H1 (cell line): ENCODE data around the gene AGRP. TPM values are rescaled to one million over a fixed set of nuclear protein-coding genes. Genes with fewer than 3 reads are reported as not detected.
A peak's percentile ranks its signal among the peaks of the same experiment; 100 is the strongest.

Source experiments
- CTCF ChIA-PET: fragments of 300-600 bp; sonication (Branson Sonifier 250); formaldehyde crosslinking; loops from one replicate; lab custom pipeline; 2021; ENCODE audit not compliant: partially characterized antibody; lab: Charles Lee
- POLR2A ChIA-PET: fragments of 300-600 bp; sonication (Branson Sonifier 250); formaldehyde crosslinking; loops from one replicate; lab custom pipeline; 2021; ENCODE audit warnings: inconsistent platforms; ENCODE audit not compliant: partially characterized antibody; lab: Charles Lee
- DNase-seq, 2 experiments: peaks; one replicate each; pipeline versions ENCODE4 v3.0.0 to v3.0.0-alpha.2; 2010 to 2022; ENCODE audit warnings: low spot score in 2 of 2, low read depth in 1 of 2, mixed read lengths in 1 of 2
- FAIRE-seq: peaks from 2 replicates; lab custom pipeline; 2011; peaks lifted over from hg19 to GRCh38; lab: Jason Lieb, UNC
- H2AFZ ChIP-seq: 2 replicates; pipeline ENCODE4 v1.8.1; 2012; ENCODE audit warnings: low read length, inconsistent platforms
- H2AK5ac ChIP-seq: 2 replicates; pipeline ENCODE4 v1.6.1; 2013; ENCODE audit warnings: low read depth, low read length
- H2BK120ac ChIP-seq: replicated peaks from 2 replicates; pipeline ENCODE3; 2013; ENCODE audit warnings: low read depth, low read length, inconsistent platforms
- H2BK12ac ChIP-seq: 2 replicates; pipeline ENCODE4 v1.6.1; 2013; ENCODE audit warnings: low read depth, low read length
- H2BK15ac ChIP-seq: 2 replicates; pipeline ENCODE4 v1.6.1; 2013; ENCODE audit warnings: low read length
- H2BK20ac ChIP-seq: 2 replicates; pipeline ENCODE4 v1.6.1; 2013; ENCODE audit warnings: low read length
- H2BK5ac ChIP-seq: 2 replicates; pipeline ENCODE4 v1.6.1; 2013; ENCODE audit warnings: low read depth, low read length
- H3K14ac ChIP-seq: 2 replicates; pipeline ENCODE4 v1.6.1; 2013; ENCODE audit warnings: inconsistent platforms; ENCODE audit not compliant: insufficient read length
- H3K18ac ChIP-seq: 2 replicates; pipeline ENCODE4 v1.6.1; 2013; ENCODE audit warnings: low read length; ENCODE audit errors: extremely low read depth
- H3K23ac ChIP-seq: 2 replicates; pipeline ENCODE4 v1.6.1; 2013; ENCODE audit warnings: inconsistent platforms; ENCODE audit not compliant: insufficient read length
- H3K23me2 ChIP-seq: 2 replicates; pipeline ENCODE4 v1.6.1; 2013; ENCODE audit warnings: low read depth, low read length
- H3K27ac ChIP-seq: 2 replicates; pipeline ENCODE4 v1.6.1; 2011; ENCODE audit warnings: low read depth, low read length, inconsistent platforms
- H3K27me3 ChIP-seq, 4 experiments: replicated peaks in 1 of 4; 1 replicate in 1 of 4; 2 replicates in 3 of 4; pipeline versions ENCODE4 v1.6.1 to v1.8.1; 2011 to 2013; ENCODE audit warnings: low read length in 3 of 4, mild to moderate bottlenecking in 3 of 4, inconsistent platforms in 2 of 4, mixed read lengths in 2 of 4, moderate library complexity in 1 of 4; ENCODE audit not compliant: control insufficient read depth in 3 of 4, insufficient read depth in 3 of 4; ENCODE audit errors: extremely low read depth in 1 of 4
- H3K36me3 ChIP-seq, 4 experiments: 2 replicates each; pipeline versions ENCODE4 v1.6.1 to v1.8.1; 2011 to 2013; ENCODE audit warnings: mild to moderate bottlenecking in 4 of 4, low read length in 3 of 4, moderate library complexity in 2 of 4, control low read depth in 1 of 4, inconsistent platforms in 1 of 4; ENCODE audit not compliant: insufficient read depth in 4 of 4, control insufficient read depth in 2 of 4
- H3K4ac ChIP-seq: replicated peaks from 2 replicates; pipeline ENCODE3; 2013; ENCODE audit warnings: low read length, low read depth, mixed read lengths, inconsistent platforms; ENCODE audit not compliant: insufficient read length
- H3K4me1 ChIP-seq, 4 experiments: replicated peaks in 1 of 4; 1 replicate in 1 of 4; 2 replicates in 3 of 4; pipeline versions ENCODE4 v1.6.1 to v1.8.1; 2011 to 2013; ENCODE audit warnings: low read length in 3 of 4, inconsistent platforms in 2 of 4, mixed read lengths in 1 of 4; ENCODE audit not compliant: insufficient read depth in 4 of 4, control insufficient read depth in 3 of 4
- H3K4me2 ChIP-seq, 2 experiments: 2 replicates each; pipeline versions ENCODE4 v1.6.1 to v1.8.1; 2011 to 2013; ENCODE audit warnings: low read depth in 2 of 2, low read length in 2 of 2, control low read depth in 1 of 2, inconsistent platforms in 1 of 2, mild to moderate bottlenecking in 1 of 2; ENCODE audit not compliant: insufficient read depth in 1 of 2
- H3K4me3 ChIP-seq, 4 experiments: fragments of 200-600, 300-600 bp in 1 of 4; sonication (generic), shearing (Covaris generic), sonication (Bioruptor Twin) in 1 of 4; 2 replicates each; pipeline versions ENCODE4 v1.5.1 to v1.8.1; 2011 to 2016; ENCODE audit warnings: low read length in 4 of 4, low read depth in 3 of 4, control low read depth in 2 of 4, inconsistent platforms in 2 of 4, mild to moderate bottlenecking in 2 of 4, mixed read lengths in 1 of 4, moderate library complexity in 1 of 4; ENCODE audit not compliant: insufficient read depth in 2 of 4; ENCODE audit errors: extremely low read depth in 1 of 4
- H3K56ac ChIP-seq: replicated peaks from 2 replicates; pipeline ENCODE3; 2013; ENCODE audit warnings: low read depth, mild to moderate bottlenecking, mixed read lengths, low read length, inconsistent platforms; ENCODE audit not compliant: insufficient read length
- H3K79me1 ChIP-seq: 2 replicates; pipeline ENCODE4 v1.6.1; 2013; ENCODE audit warnings: low read depth, low read length, control low read depth
- H3K79me2 ChIP-seq, 2 experiments: 2 replicates each; pipeline versions ENCODE4 v1.6.1 to v1.8.1; 2012 to 2013; ENCODE audit warnings: low read length in 2 of 2, mild to moderate bottlenecking in 2 of 2, inconsistent platforms in 1 of 2; ENCODE audit not compliant: insufficient read depth in 2 of 2, control insufficient read depth in 1 of 2
- H3K9ac ChIP-seq, 4 experiments: replicated peaks in 1 of 4; 1 replicate in 1 of 4; 2 replicates in 3 of 4; pipeline versions ENCODE4 v1.6.1 to v1.8.1; 2011 to 2013; ENCODE audit warnings: low read depth in 3 of 4, low read length in 3 of 4, control low read depth in 2 of 4, mild to moderate bottlenecking in 2 of 4, moderate library complexity in 2 of 4, inconsistent platforms in 1 of 4; ENCODE audit errors: extremely low read depth in 1 of 4
- H3K9me3 ChIP-seq, 2 experiments: 2 replicates each; pipeline versions ENCODE4 v1.6.1 to v1.8.1; 2012 to 2013; ENCODE audit warnings: mild to moderate bottlenecking in 2 of 2, moderate library complexity in 2 of 2, control low read depth in 1 of 2, inconsistent platforms in 1 of 2, low read depth in 1 of 2, low read length in 1 of 2, mixed read lengths in 1 of 2; ENCODE audit not compliant: insufficient read depth in 2 of 2
- H4K20me1 ChIP-seq, 2 experiments: replicated peaks in 1 of 2; 2 replicates each; pipeline versions ENCODE3 to v1.8.1; 2011 to 2013; ENCODE audit warnings: inconsistent platforms in 2 of 2, low read length in 2 of 2, mild to moderate bottlenecking in 1 of 2; ENCODE audit not compliant: insufficient read depth in 2 of 2, control insufficient read depth in 1 of 2
- H4K5ac ChIP-seq: 2 replicates; pipeline ENCODE4 v1.6.1; 2013; ENCODE audit warnings: low read length, low read depth, mixed read lengths, inconsistent platforms; ENCODE audit not compliant: insufficient read length
- H4K8ac ChIP-seq: 2 replicates; pipeline ENCODE4 v1.8.0; 2013; ENCODE audit warnings: mild to moderate bottlenecking, moderate library complexity, low read length, inconsistent platforms; ENCODE audit not compliant: insufficient read depth; ENCODE audit errors: extremely low read depth
- H4K91ac ChIP-seq: replicated peaks from 2 replicates; pipeline ENCODE3; 2013; ENCODE audit warnings: low read length, mixed read lengths, inconsistent platforms; ENCODE audit not compliant: insufficient read length
- EGR1 ChIP-seq: IDR thresholded peaks from 2 replicates; pipeline ENCODE4 v1.6.1; 2011; ENCODE audit warnings: low read depth, low read length, borderline replicate concordance
- GABPA ChIP-seq: IDR thresholded peaks from 2 replicates; pipeline ENCODE4 v1.6.1; 2011; ENCODE audit warnings: mild to moderate bottlenecking, low read length, moderate library complexity, borderline replicate concordance; ENCODE audit not compliant: insufficient read depth
- POU5F1 ChIP-seq: IDR thresholded peaks from 2 replicates; pipeline ENCODE4 v1.6.1; 2011; ENCODE audit warnings: low read depth, mild to moderate bottlenecking, low read length, moderate library complexity
- TBP ChIP-seq: IDR thresholded peaks from 2 replicates; pipeline ENCODE4 v1.6.1; 2011; ENCODE audit warnings: low read depth, low read length, improper control_type of control experiment
- YY1 ChIP-seq: IDR thresholded peaks from 2 replicates; pipeline ENCODE4 v1.6.1; 2011; ENCODE audit warnings: low read depth, mild to moderate bottlenecking, low read length
- WGBS, 2 experiments: shearing (Covaris generic) in 1 of 2; methylation state at CpG; one replicate each; pipeline versions ENCODE4 v1.1.6 to v1.1.7; 2013 to 2015; ENCODE audit warnings: low lambda C conversion rate in 2 of 2, mixed read lengths in 2 of 2, inconsistent platforms in 1 of 2, low coverage in 1 of 2, missing lambda C conversion rate in 1 of 2; ENCODE audit not compliant: insufficient replicate concordance in 2 of 2, insufficient coverage in 1 of 2, insufficient read length in 1 of 2; ENCODE audit errors: extremely low coverage in 1 of 2, missing lambda C conversion rate in 1 of 2; 5-methylcytosine and 5-hydroxymethylcytosine counted together
- polyA plus RNA-seq, 7 experiments: library from polyadenylated mRNA; depleted of rRNA in 3 of 7; stranded (reverse) in 5 of 7; unstranded in 2 of 7; fragments of >200 nt in 5 of 7; fragments of 200-250 nt in 2 of 7; gene quantifications; 1 replicate in 5 of 7; 2 replicates in 1 of 7; 4 replicates in 1 of 7; pipeline versions ENCODE4 v1.2.1 to v1.2.3, GENCODE V29; 2011 to 2013; ENCODE audit warnings: missing spikeins in 2 of 7, mixed read lengths in 2 of 7
- total RNA-seq: library from RNA; stranded (reverse); fragmentation: NEBNext Ultra II Directional; extraction: Animal tissue kit (Norgen Biotek cat#: 25700); gene quantifications from 2 replicates; pipeline ENCODE4 v1.2.1, GENCODE V29; 2021

The AGRP gene
- total and polyA plus RNA-seq, 2 of the 8 experiments (the other 6 are each of a cell fraction or from before 2014, with no cell fraction given): not detected

- H3K27ac ChIP-seq: no peak overlapping the region
- 0 out of 2 replicates have a peak overlapping the region, but pooled peaks have one; percentile 27 for H3K18ac ChIP-seq
- TF ChIP-seq TBP (no peak), GABPA (no peak), YY1 (no peak), POU5F1 (no peak), EGR1 (no peak)
- TF ChIP-seq, all 59 proteins: peak for 0
- Histone ChIP-seq H3K79me1 (peaks cover 10% of the 10 kb centered on the region; the same call in 1 of the 2 replicates), H3K56ac (no peak overlapping the region), H3K36me3 (peaks cover 3 to 10% (median 6%) of the 10 kb centered on the region in 4 experiments; a peak in 7 of 8 replicates), H4K5ac (no peak overlapping the region), H3K4me1 (peaks cover 0 to 34% (median 29%) of the 10 kb centered on the region in 4 experiments; a peak in 6 of 7 replicates), H3K23ac (no peak overlapping the region), H2BK12ac (peak overlapping the region; percentile 18; the same call in 1 of the 2 replicates), H2AK5ac (no peak overlapping the region; the same call in 1 of the 2 replicates), H2BK15ac (peak overlapping the region; percentile 83), H3K4me3 (peak overlapping the region in 1 of 4 experiments; percentile 86; a peak in 1 of 8 replicates), H3K4ac (no peak overlapping the region), H3K4me2 (peak overlapping the region; percentile 55 to 87), H3K9ac (peak overlapping the region in 1 of 4 experiments; percentile 31; a peak in 2 of 7 replicates), H3K14ac (no peak overlapping the region), H2BK120ac (no peak overlapping the region), H3K27me3 (peaks cover 0 to 19% (median 15%) of the 10 kb centered on the region in 4 experiments; a peak in 6 of 7 replicates), H3K9me3 (no peaks in the 10 kb centered on the region), H2BK5ac (peak overlapping the region; percentile 1; the same call in 1 of the 2 replicates), H4K91ac (peak overlapping the region; percentile 22), H4K20me1 (peaks cover 0 to 8% of the 10 kb centered on the region in 2 experiments), H3K23me2 (peaks cover 17% of the 10 kb centered on the region; the same call in 1 of the 2 replicates), H4K8ac (no peak overlapping the region), H2AFZ (no peak overlapping the region), H2BK20ac (no peak overlapping the region), H3K79me2 (no peaks in the 10 kb centered on the region; a peak in 1 of 4 replicates)
- no peak for DNase-seq
- CTCF ChIA-PET: interaction anchor here (0.6 to 28.4 kb wide), 10 partner anchors 7 to 212 kb away, joined by 3 to 683 read pairs (median 4); no protein-coding TSS in a partner anchor
- WGBS, 2 experiments: 90% methylated on average over 5 of the region's 5 CpGs; no CpG with 5 or more reads in 1 of the 2 experiments
- POLR2A ChIA-PET: interaction anchor here (1.0 to 7.3 kb wide), 2 partner anchors 9 to 11 kb away, joined by 3 to 67 read pairs; no protein-coding TSS in a partner anchor
- no peak for FAIRE-seq
Measured at GRCh38 chr16:67433131-67433719, 50.1 kb downstream of the AGRP start.
